Psoas muscle (tissue), 8 donors: Measurements from ENCODE around the gene AJAP1. TPM values are rescaled to one million over a fixed set of nuclear protein-coding genes. Genes with fewer than 3 reads are reported as not detected.

Experiments used
- ATAC-seq, 4 donors: fragments of 200-7000 bp; cut with Tn5 transposase; one replicate each; pipeline ENCODE4 v1.9.1; 2020; ENCODE audit warnings: moderate library complexity in 3 of 4, mild to moderate bottlenecking in 2 of 4
- DNase-seq, 2 donors: peaks; one replicate each; pipeline ENCODE4 v3.0.0-alpha.2; 2020
- H3K27ac ChIP-seq: fragments of 200-600 bp; one replicate; pipeline ENCODE4 v1.8.0; 2022
- H3K27me3 ChIP-seq, 3 donors: fragments of 200-600 bp in 1 of 3; one replicate each; pipeline versions ENCODE4 v1.6.1 to v1.8.0; 2013 to 2022; ENCODE audit warnings: low read length in 2 of 3, mild to moderate bottlenecking in 2 of 3, moderate library complexity in 1 of 3; ENCODE audit not compliant: insufficient read depth in 3 of 3
- H3K36me3 ChIP-seq, 2 donors: fragments of 200-600 bp in 1 of 2; one replicate each; pipeline versions ENCODE4 v1.6.1 to v1.8.0; 2013 to 2022; ENCODE audit warnings: low read depth in 1 of 2, mild to moderate bottlenecking in 1 of 2, moderate library complexity in 1 of 2; ENCODE audit not compliant: insufficient read depth in 1 of 2
- H3K4me1 ChIP-seq: fragments of 200-600 bp; one replicate; pipeline ENCODE4 v1.8.0; 2022
- H3K4me3 ChIP-seq: fragments of 200-600 bp; one replicate; pipeline ENCODE4 v1.8.0; 2022; ENCODE audit warnings: mild to moderate bottlenecking
- H3K9me3 ChIP-seq: fragments of 200-600 bp; one replicate; pipeline ENCODE4 v1.8.0; 2022
- CTCF ChIP-seq: fragments of 200-600 bp; IDR thresholded peaks from one replicate; pipeline ENCODE4 v1.8.0; 2022; ENCODE audit warnings: antibody characterized with exemption
- WGBS, 3 donors: extraction: QIAGEN DNeasy Blood & Tissue Kit; methylation state at CpG; one replicate each; pipeline versions ENCODE4 v1.1.6 to v1.1.7; 2013; 5-methylcytosine and 5-hydroxymethylcytosine counted together
- intact Hi-C, 2 donors: fragments of 100-400 bp; cut with DNase I; formaldehyde crosslinking; loops; one replicate each; pipeline versions ENCODE4 v1.11.0 to v1.14.2; 2022
- polyA plus RNA-seq, 3 donors: library from polyadenylated mRNA; stranded (reverse); fragments of 200-250 nt; gene quantifications; one replicate each; pipeline ENCODE4 v1.2.3, GENCODE V29; 2013
- total RNA-seq, 4 donors: library from RNA; stranded (reverse); fragmentation: NEBNext Ultra II Directional in 2 of 4; extraction: Animal tissue kit (Norgen Biotek cat#: 25700) in 2 of 4; gene quantifications; one replicate each; pipeline versions ENCODE4 v1.2.1 to v1.2.4, GENCODE V29; 2021 to 2023
- donor health status: healthy with polysubstance abuse.
- donor health status: DM: no; HTN: no; CAD: no; lungs with moderate emphysema.
- donor health status: Bipolar disorder and iron deficiency.
- donor health status: healthy.
- donor health status: DM: yes; HTN: yes; CAD: no.
- donor health status: DM: no; HTN: no; CAD: no.
- donor health status: DM: no; HTN: no; CAD: no.
- donor health status: DM: yes; HTN: yes; CAD: no.

The AJAP1 gene
- total and polyA plus RNA-seq, 7 donors = under 0.01 to 1.4 (median 0.07) TPM

- intact Hi-C loops = no loop called here
- no peak for TF ChIP-seq CTCF
- no peak for ATAC-seq
Measured at GRCh38 chr1:4711416-4712275, 57.2 kb downstream of the AJAP1 start.

GRCh38 chr1:4713669-4714068 lies 59.3 kb downstream of the AJAP1 start:
- no peaks in the 10 kb centered on the region for H3K9me3 ChIP-seq
- H3K27ac ChIP-seq = no peak overlapping the region
- no peak for TF ChIP-seq CTCF
- no peaks in the 10 kb centered on the region for H3K4me1 ChIP-seq
- no peak overlapping the region for H3K4me3 ChIP-seq
- intact Hi-C loops = no loop called here
- DNase-seq (no peak), ATAC-seq (no peak)
- WGBS, 3 donors = 85 to 87% (median 85%) methylated on average over 12 of the region's 12 CpGs
- no peaks in the 10 kb centered on the region for H3K36me3 ChIP-seq
- H3K27me3 ChIP-seq = peaks cover 0 to 20% (median 5%) of the 10 kb centered on the region in 3 donors

More at GRCh38 chr1:4711416-4712275, 57.2 kb downstream of the AJAP1 start:
- Histone ChIP-seq H3K4me1 (no peaks in the 10 kb centered on the region), H3K27ac (no peak overlapping the region), H3K36me3 (no peaks in the 10 kb centered on the region), H3K9me3 (no peaks in the 10 kb centered on the region), H3K27me3 (peaks cover 0 to 25% (median 5%) of the 10 kb centered on the region in 3 donors), H3K4me3 (no peak overlapping the region)
- WGBS, 3 donors = 53 to 65% (median 55%) methylated on average over 55 to 66 of the region's 66 CpGs
- DNase-seq = no peak

- no peak for TF ChIP-seq CTCF
- ATAC-seq (no peak), DNase-seq (no peak)
- H3K9me3 ChIP-seq = no peaks in the 10 kb centered on the region
- intact Hi-C loops = no loop called here
- H3K27me3 ChIP-seq = peaks cover 0 to 4% (median 0%) of the 10 kb centered on the region in 3 donors
- H3K27ac ChIP-seq = no peak overlapping the region
- H3K4me3 ChIP-seq = no peak overlapping the region
- no peaks in the 10 kb centered on the region for H3K4me1 ChIP-seq
- no peaks in the 10 kb centered on the region for H3K36me3 ChIP-seq
Measured at GRCh38 chr1:4716406-4716805, 62.0 kb downstream of the AJAP1 start.

GRCh38 chr1:4718071-4718470 lies 63.7 kb downstream of the AJAP1 start:
- intact Hi-C loops = no loop called here
- H3K27ac ChIP-seq = no peak overlapping the region
- DNase-seq (no peak), ATAC-seq (no peak)
- H3K9me3 ChIP-seq = no peaks in the 10 kb centered on the region
- WGBS, 3 donors = 56 to 76% (median 67%) methylated on average over 5 of the region's 5 CpGs
- H3K4me3 ChIP-seq = no peak overlapping the region
- H3K4me1 ChIP-seq = no peaks in the 10 kb centered on the region
- peaks cover 0 to 4% (median 0%) of the 10 kb centered on the region in 3 donors for H3K27me3 ChIP-seq
- no peaks in the 10 kb centered on the region for H3K36me3 ChIP-seq
- TF ChIP-seq CTCF = no peak
